ENCODE data around the gene TAB2.

DNA sequence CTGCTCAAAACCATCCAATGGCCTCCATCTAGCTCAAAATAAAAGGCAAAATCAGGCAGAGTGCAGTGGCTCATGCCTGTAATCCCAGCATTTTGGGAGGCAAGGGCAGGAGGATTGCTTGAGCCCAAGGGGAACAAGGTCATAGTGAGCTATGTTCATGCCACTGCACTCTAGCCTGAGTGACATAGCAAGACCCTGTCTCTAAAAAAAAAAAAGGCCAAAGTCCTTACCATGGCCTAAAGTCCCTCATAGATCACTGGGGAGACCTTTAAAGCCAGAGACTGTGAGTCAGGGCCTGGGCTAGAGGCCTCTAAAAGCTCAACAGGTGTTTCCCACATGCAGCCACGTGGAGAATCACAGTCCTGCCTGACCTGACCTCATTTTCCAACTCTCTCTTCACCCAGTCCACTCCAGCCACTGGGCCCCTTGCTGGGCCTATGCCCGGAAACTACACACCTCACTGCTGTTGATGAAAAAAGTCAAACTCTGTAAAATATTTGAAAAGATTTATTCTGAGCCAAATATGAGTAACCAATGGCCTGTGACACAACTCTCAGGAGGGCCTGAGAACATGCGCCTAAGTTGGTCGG is 28.2 kb upstream of the TAB2 start:
- TF ChIP-seq EP300 (IDR thresholded peaks at IDR 0.05; ENCODE audit: low read depth) (no peak), POLR2A (IDR thresholded peaks at IDR 0.05) (no peak)
- TF ChIP-seq, protein P1, sequence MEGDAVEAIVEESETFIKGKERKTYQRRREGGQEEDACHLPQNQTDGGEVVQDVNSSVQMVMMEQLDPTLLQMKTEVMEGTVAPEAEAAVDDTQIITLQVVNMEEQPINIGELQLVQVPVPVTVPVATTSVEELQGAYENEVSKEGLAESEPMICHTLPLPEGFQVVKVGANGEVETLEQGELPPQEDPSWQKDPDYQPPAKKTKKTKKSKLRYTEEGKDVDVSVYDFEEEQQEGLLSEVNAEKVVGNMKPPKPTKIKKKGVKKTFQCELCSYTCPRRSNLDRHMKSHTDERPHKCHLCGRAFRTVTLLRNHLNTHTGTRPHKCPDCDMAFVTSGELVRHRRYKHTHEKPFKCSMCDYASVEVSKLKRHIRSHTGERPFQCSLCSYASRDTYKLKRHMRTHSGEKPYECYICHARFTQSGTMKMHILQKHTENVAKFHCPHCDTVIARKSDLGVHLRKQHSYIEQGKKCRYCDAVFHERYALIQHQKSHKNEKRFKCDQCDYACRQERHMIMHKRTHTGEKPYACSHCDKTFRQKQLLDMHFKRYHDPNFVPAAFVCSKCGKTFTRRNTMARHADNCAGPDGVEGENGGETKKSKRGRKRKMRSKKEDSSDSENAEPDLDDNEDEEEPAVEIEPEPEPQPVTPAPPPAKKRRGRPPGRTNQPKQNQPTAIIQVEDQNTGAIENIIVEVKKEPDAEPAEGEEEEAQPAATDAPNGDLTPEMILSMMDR (IDR thresholded peaks at IDR 0.05), result no peak
